ENCODE measurements around the gene SCGB2B2.

Gene SCGB2B2

GRCh38 chr19:34681478-34681877, 4.5 kb upstream of the SCGB2B2 start:
- DNase-seq (ENCODE audit: low read depth): no peak

DNA sequence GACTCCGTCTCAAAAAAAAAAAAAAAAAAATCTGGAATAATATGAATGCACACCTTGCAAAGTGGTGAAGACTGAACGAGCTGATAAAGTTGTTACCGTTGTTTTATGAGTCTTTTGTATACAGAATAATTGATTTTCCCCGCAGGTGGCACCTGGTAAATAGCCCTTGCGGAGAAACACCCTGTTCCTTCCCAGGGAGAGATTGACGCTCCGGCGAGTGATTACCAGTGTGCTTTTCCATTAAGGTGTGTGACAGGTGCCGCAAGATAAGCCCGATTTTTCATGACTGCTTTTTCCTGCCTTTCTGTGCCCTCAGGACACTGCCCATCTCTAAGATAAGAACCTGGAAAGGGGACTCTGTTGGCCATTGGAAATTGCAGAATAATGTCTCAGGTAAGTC, 1.5 kb upstream of the SCGB2B2 start:
- DNase-seq (ENCODE audit: low read depth): no peak
- H3K4me3 ChIP-seq (ENCODE audit: low read length): peak overlapping the region; percentile 82
- TF ChIP-seq CTCF (IDR thresholded peaks at IDR 0.05; ENCODE audit: insufficient read depth, low read depth, low read length, missing control alignments): no peak

More at GRCh38 chr19:34681478-34681877, 4.5 kb upstream of the SCGB2B2 start:
- no peak for TF ChIP-seq CTCF (IDR thresholded peaks at IDR 0.05; ENCODE audit: insufficient read depth, low read depth, low read length, missing control alignments)
- H3K4me3 ChIP-seq (ENCODE audit: low read length): no peak overlapping the region

DNA sequence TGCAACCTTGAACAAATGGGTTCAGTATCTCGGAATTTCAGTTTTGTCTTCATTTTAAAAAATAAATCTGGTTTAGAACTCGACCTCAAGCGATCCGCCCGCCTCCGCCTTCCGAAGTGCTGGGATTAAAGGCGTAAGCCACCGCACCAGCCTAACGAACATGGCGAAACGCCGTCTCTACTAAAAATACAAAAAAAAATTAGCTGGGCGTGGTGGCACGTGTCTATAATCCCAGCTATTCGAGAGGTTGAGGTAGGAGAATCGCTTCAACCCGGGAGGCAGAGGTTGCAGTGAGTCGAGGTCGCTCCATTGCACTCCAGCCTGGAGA, 1.1 kb upstream of the SCGB2B2 start:
- H3K4me3 ChIP-seq (ENCODE audit: low read length): peak overlapping the region; percentile 82
- TF ChIP-seq CTCF (IDR thresholded peaks at IDR 0.05; ENCODE audit: insufficient read depth, low read depth, low read length, missing control alignments): no peak

GRCh38 chr19:34677386-34678084, 576 bp upstream of the SCGB2B2 start, which contains the start of gene ZNF302:
TSS of gene ZNF302 (plus strand) at chr19:34677678. CDS start at chr19:34678805, 1,127 bp downstream.
- DNase-seq (ENCODE audit: low read depth): peak; percentile 98
- TF ChIP-seq CTCF (IDR thresholded peaks at IDR 0.05; ENCODE audit: insufficient read depth, low read depth, low read length, missing control alignments): no peak
- peak within 1 kb of the TSS; percentile 82 for H3K4me3 ChIP-seq (ENCODE audit: low read length)

More for the DNA sequence above, 1.1 kb upstream of the SCGB2B2 start:
- DNase-seq (ENCODE audit: low read depth): no peak

GRCh38 chr19:34675919-34676318, 1.0 kb downstream of the SCGB2B2 start:
- no peak for TF ChIP-seq CTCF (IDR thresholded peaks at IDR 0.05; ENCODE audit: insufficient read depth, low read depth, low read length, missing control alignments)
- H3K4me3 ChIP-seq (ENCODE audit: low read length): no peak overlapping the region

DNA sequence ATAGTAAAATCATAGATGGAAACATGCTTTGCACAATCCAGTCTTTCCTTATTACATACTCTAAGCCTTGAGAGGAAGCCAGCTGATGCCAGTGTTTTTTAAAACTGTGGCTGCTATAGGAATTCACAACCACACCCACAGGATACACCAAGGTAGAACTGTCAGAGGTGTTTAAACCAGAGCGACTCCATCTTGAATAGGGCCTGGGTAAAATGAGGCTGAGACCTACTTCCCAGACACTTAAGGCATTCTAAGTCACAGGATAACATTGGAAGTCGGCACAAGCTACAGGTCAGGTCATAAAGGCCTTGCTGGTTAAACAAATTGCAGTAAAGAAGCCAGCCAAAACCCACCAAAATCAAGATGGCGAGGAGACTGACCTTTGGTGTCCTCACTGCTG, 1.7 kb downstream of the SCGB2B2 start:
- no peak for TF ChIP-seq CTCF (IDR thresholded peaks at IDR 0.05; ENCODE audit: insufficient read depth, low read depth, low read length, missing control alignments)
- DNase-seq (ENCODE audit: low read depth): no peak
- H3K4me3 ChIP-seq (ENCODE audit: low read length): no peak overlapping the region

More at GRCh38 chr19:34675919-34676318, 1.0 kb downstream of the SCGB2B2 start:
- DNase-seq (ENCODE audit: low read depth): no peak

DNA sequence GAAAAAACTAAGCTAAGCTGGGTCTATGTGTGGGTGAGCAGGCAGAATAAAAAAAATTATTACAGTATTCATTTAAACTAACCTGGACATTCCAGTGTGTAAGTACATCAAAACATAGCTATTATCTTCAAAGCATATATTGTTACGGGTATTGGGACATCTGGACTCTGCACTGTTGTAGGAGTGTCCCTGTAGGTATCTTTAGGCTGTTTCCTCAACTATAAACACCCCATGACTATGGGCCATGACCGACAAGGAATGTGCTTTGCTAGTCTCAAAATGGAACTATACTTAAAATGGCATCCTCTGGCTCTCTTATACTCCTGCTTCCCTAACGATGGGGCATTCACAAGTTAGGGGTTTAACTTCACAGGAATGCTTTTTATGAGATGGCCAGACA, 3.4 kb downstream of the SCGB2B2 start:
- no peak for TF ChIP-seq CTCF (IDR thresholded peaks at IDR 0.05; ENCODE audit: insufficient read depth, low read depth, low read length, missing control alignments)
- DNase-seq (ENCODE audit: low read depth): no peak
- H3K4me3 ChIP-seq (ENCODE audit: low read length): no peak overlapping the region

Data from epithelial cell of esophagus (primary cell).